SK-N-SH (cell line): ENCODE data around the gene ETS1. TPM values are rescaled to one million over a fixed set of nuclear protein-coding genes. Genes with fewer than 3 reads are reported as not detected.

Experiments used
- CTCF ChIA-PET: fragments of 300-600, 350-600 bp; formaldehyde crosslinking; extraction: SDS; loops from one replicate; lab custom pipeline; 2021; lab: Yijun Ruan, JAX
- POLR2A ChIA-PET: fragments of 350-600 bp; sonication (Branson Sonifier 250); formaldehyde crosslinking; extraction: SDS; loops from one replicate; lab custom pipeline; 2020; ENCODE audit warnings: antibody characterized with exemption, inconsistent platforms; lab: Yijun Ruan, JAX
- DNase-seq: peaks from one replicate; pipeline ENCODE4 v3.0.0; 2012
- H2AFZ ChIP-seq: fragments of 200-600 bp; sonication (generic); 2 replicates; pipeline ENCODE4 v1.8.1; 2016; ENCODE audit warnings: antibody characterized with exemption, mild to moderate bottlenecking, low read depth
- H3F3A ChIP-seq: fragments of 200-600 bp; sonication (generic); replicated peaks from 2 replicates; pipeline ENCODE3; 2016; ENCODE audit warnings: antibody characterized with exemption, mild to moderate bottlenecking; ENCODE audit not compliant: insufficient read depth
- H3K27ac ChIP-seq, 2 experiments: fragments of 200-500 bp in 1 of 2; fragments of 200-600 bp in 1 of 2; sonication (Bioruptor generic) in 1 of 2; sonication (generic), shearing (Covaris generic) in 1 of 2; 2 replicates each; pipeline versions ENCODE4 v1.5.1 to v1.6.1; 2014 to 2016; ENCODE audit warnings: low read depth in 2 of 2, inconsistent platforms in 1 of 2, low read length in 1 of 2, mild to moderate bottlenecking in 1 of 2, mixed read lengths in 1 of 2
- H3K27me3 ChIP-seq: fragments of 200-600 bp; sonication (generic), shearing (Covaris generic); 2 replicates; pipeline ENCODE4 v1.6.1; 2016; ENCODE audit warnings: mixed run types; ENCODE audit not compliant: insufficient read depth
- H3K36me3 ChIP-seq, 2 experiments: fragments of 200-500 bp in 1 of 2; fragments of 200-600 bp in 1 of 2; sonication (Bioruptor generic) in 1 of 2; sonication (generic) in 1 of 2; replicated peaks in 1 of 2; 2 replicates each; pipeline versions ENCODE3 to v1.5.1; 2014 to 2016; ENCODE audit warnings: low read length in 1 of 2, mild to moderate bottlenecking in 1 of 2; ENCODE audit not compliant: insufficient read depth in 2 of 2, control insufficient read depth in 1 of 2
- H3K4me1 ChIP-seq, 2 experiments: fragments of 200-500 bp in 1 of 2; fragments of 200-600 bp in 1 of 2; sonication (Bioruptor generic) in 1 of 2; sonication (generic), shearing (Covaris generic) in 1 of 2; 2 replicates each; pipeline versions ENCODE4 v1.5.1 to v1.6.1; 2014 to 2016; ENCODE audit warnings: low read depth in 1 of 2, low read length in 1 of 2, mixed run types in 1 of 2; ENCODE audit not compliant: insufficient read depth in 2 of 2, control insufficient read depth in 1 of 2
- H3K4me2 ChIP-seq: fragments of 200-600 bp; sonication (generic), shearing (Covaris generic); 2 replicates; pipeline ENCODE4 v1.6.1; 2017; ENCODE audit warnings: mixed run types
- H3K4me3 ChIP-seq, 2 experiments: fragments of 200-500 bp in 1 of 2; fragments of 200-600 bp in 1 of 2; sonication (Bioruptor generic) in 1 of 2; sonication (generic), shearing (Covaris generic) in 1 of 2; 2 replicates each; pipeline versions ENCODE4 v1.5.1 to v1.8.1; 2014 to 2016; ENCODE audit warnings: low read depth in 2 of 2, inconsistent platforms in 1 of 2, low read length in 1 of 2, mild to moderate bottlenecking in 1 of 2, mixed read lengths in 1 of 2, moderate library complexity in 1 of 2
- H3K79me2 ChIP-seq: fragments of 200-600 bp; sonication (generic); 2 replicates; pipeline ENCODE4 v1.8.1; 2017; ENCODE audit warnings: mild to moderate bottlenecking; ENCODE audit not compliant: insufficient read depth
- H3K9ac ChIP-seq: fragments of 200-600 bp; sonication (generic); 2 replicates; pipeline ENCODE4 v1.6.1; 2017; ENCODE audit warnings: mixed run types
- H3K9me2 ChIP-seq: fragments of 200-600 bp; sonication (generic); 2 replicates; pipeline ENCODE4 v1.6.1; 2017; ENCODE audit warnings: mixed run types
- H3K9me3 ChIP-seq: fragments of 200-600 bp; sonication (generic); 2 replicates; pipeline ENCODE4 v1.6.1; 2017; ENCODE audit warnings: mixed run types, mild to moderate bottlenecking, moderate library complexity
- H4K20me1 ChIP-seq: fragments of 200-600 bp; sonication (generic); 2 replicates; pipeline ENCODE4 v1.6.1; 2017; ENCODE audit warnings: mild to moderate bottlenecking, mixed run types; ENCODE audit not compliant: insufficient read depth
- EZH2phosphoT487 ChIP-seq: fragments of 200-600 bp; sonication (generic); IDR thresholded peaks from 2 replicates; pipeline ENCODE4 v1.6.1; 2017; ENCODE audit warnings: low read depth, mixed run types, mild to moderate bottlenecking, antibody characterized with exemption, moderate library complexity, borderline replicate concordance
- FOXJ3 ChIP-seq: sonication (generic); formaldehyde crosslinking; IDR thresholded peaks from 2 replicates; pipeline ENCODE4 v1.5.1; 2020; ENCODE audit warnings: mild to moderate bottlenecking, missing genetic modification reagents
- IRF3 ChIP-seq: fragments of 150-350 bp; IDR thresholded peaks from 2 replicates; pipeline ENCODE4 v1.6.1; 2016; ENCODE audit warnings: mild to moderate bottlenecking, low read depth, low read length
- MAX ChIP-seq: IDR thresholded peaks from 2 replicates; pipeline ENCODE4 v1.4.0; 2012; ENCODE audit warnings: low read depth
- NFIC ChIP-seq: IDR thresholded peaks from 2 replicates; pipeline ENCODE4 v1.4.0; 2012; ENCODE audit warnings: borderline replicate concordance
- REST ChIP-seq: IDR thresholded peaks from 2 replicates; pipeline ENCODE4 v1.6.1; 2012; ENCODE audit warnings: mild to moderate bottlenecking, low read depth, low read length, moderate library complexity
- RFX5 ChIP-seq: IDR thresholded peaks from 2 replicates; pipeline ENCODE4 v1.6.1; 2012; ENCODE audit warnings: mild to moderate bottlenecking, improper control_type of control experiment, low read length
- SMC3 ChIP-seq: IDR thresholded peaks from 2 replicates; pipeline ENCODE4 v1.6.1; 2012; ENCODE audit warnings: low read depth, low read length, improper control_type of control experiment
- TEAD4 ChIP-seq: IDR thresholded peaks from 2 replicates; pipeline ENCODE4 v1.4.0; 2012; ENCODE audit warnings: mild to moderate bottlenecking, borderline replicate concordance; ENCODE audit not compliant: insufficient read depth
- YY1 ChIP-seq: IDR thresholded peaks from 2 replicates; pipeline ENCODE4 v1.4.0; 2012; ENCODE audit warnings: low read depth, mild to moderate bottlenecking
- WGBS: methylation state at CpG from one replicate; pipeline ENCODE4 v1.1.6; 2017; ENCODE audit warnings: low lambda C conversion rate; 5-methylcytosine and 5-hydroxymethylcytosine counted together
- polyA plus RNA-seq, 3 experiments: library from polyadenylated mRNA; depleted of rRNA; stranded (reverse); fragments of >200 nt; gene quantifications; 2 replicates each; pipeline ENCODE4 v1.2.3, GENCODE V29; 2012

Gene ETS1
- polyA plus RNA-seq, 1 of the 3 experiments (the other 2 are of a cell fraction): 14.5 TPM

DNA sequence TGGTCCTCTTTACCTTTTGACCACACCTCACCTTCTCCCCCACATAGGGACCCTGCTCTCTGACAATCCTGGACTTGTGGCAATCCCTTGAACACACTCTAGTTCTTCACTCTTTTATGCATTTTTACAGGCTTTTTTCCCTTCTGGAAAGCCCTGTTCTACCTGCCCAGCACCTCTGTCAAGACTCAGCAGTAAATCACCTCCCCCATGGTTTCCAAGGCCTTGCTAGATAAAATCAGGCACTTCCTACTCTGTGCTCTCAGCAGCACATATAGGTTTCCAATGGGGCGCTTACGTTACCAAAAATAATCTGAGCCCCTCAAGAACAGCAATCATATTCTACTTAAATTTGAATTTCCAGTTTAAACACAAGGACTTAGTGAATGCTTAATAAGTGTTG lies 53.9 kb downstream of the ETS1 start (continued):
- TF ChIP-seq FOXJ3 (CRISPR knock-in tag): no peak

- ChIA-PET CTCF (no interaction called here), POLR2A (no interaction called here)
- Histone ChIP-seq H3K9me3 (no peaks in the 10 kb centered on the region), H3K36me3 (no peaks in the 10 kb centered on the region), H3K4me1 (peaks cover 3 to 6% of the 10 kb centered on the region in 2 experiments; a peak in 1 of 4 replicates), H3K27ac (no peak overlapping the region), H3F3A (peaks cover 9% of the 10 kb centered on the region), H3K9me2 (no peaks in the 10 kb centered on the region), H4K20me1 (no peaks in the 10 kb centered on the region), H3K4me2 (no peak overlapping the region), H3K79me2 (no peaks in the 10 kb centered on the region), H3K4me3 (no peak overlapping the region), H3K9ac (no peak overlapping the region), H3K27me3 (no peaks in the 10 kb centered on the region), H2AFZ (no peak overlapping the region)
- no peak for DNase-seq
- WGBS: 86% methylated on average over 6 of the region's 6 CpGs
- TF ChIP-seq YY1 (no peak), SMC3 (no peak), MAX (no peak), TEAD4 (no peak), RFX5 (no peak), IRF3 (no peak), REST (no peak)
These were observed 54.7 kb downstream of the ETS1 start for GRCh38 chr11:128532572-128533091.

DNA sequence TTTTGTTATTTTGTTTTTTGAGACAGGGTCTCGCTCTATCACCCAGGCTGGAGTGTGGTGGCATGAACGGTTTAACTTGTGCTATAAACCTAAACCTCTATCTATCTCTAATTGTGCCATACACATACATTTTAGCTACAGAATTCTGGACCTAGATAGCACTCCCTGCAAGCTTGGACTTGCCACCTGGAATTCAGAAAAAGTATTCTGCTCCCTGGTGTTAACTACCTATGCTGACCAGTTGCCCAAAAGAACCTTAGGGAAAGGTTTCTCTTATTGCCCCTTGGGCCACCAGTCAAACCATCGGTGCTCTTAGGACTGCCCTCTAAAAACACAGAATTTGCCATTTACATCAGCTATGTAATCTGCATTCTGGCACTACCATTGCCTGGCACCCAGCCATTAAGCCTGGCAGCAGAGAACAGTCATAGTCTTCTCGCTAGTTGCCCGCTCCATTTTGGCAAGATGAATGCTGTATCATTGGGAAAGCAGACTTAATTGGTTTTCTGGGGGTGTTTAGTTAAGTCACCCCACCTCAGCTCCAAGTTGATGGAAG lies 55.3 kb downstream of the ETS1 start:
- peaks cover 3 to 6% of the 10 kb centered on the region in 2 experiments; a peak in 1 of 4 replicates for H3K4me1 ChIP-seq
- H3K4me2 ChIP-seq: no peak overlapping the region
- no peaks in the 10 kb centered on the region for H3K27me3 ChIP-seq
- H3K79me2 ChIP-seq: no peaks in the 10 kb centered on the region
- H4K20me1 ChIP-seq: no peaks in the 10 kb centered on the region
- H2AFZ ChIP-seq: no peak overlapping the region
- POLR2A ChIA-PET: no interaction called here
- no peaks in the 10 kb centered on the region for H3K9me2 ChIP-seq
- TF ChIP-seq EZH2phosphoT487: no peak
- TF ChIP-seq NFIC: peak; percentile 51; the same call in 1 of the 2 replicates
- CTCF ChIA-PET: interaction anchor here (0.6 kb wide), 1 partner anchor 363 kb away, joined by 3 read pairs; no protein-coding TSS in a partner anchor
- WGBS: 89% methylated on average over 5 of the region's 5 CpGs
- H3F3A ChIP-seq: peaks cover 9% of the 10 kb centered on the region
- no peak for DNase-seq
- no peak overlapping the region for H3K9ac ChIP-seq
- no peaks in the 10 kb centered on the region for H3K36me3 ChIP-seq
- H3K4me3 ChIP-seq: no peak overlapping the region
- H3K9me3 ChIP-seq: no peaks in the 10 kb centered on the region
- no peak overlapping the region for H3K27ac ChIP-seq
